Adrenal gland (tissue), 19 donors: ENCODE results near the gene CPT1A. TPM values are rescaled to one million over a fixed set of nuclear protein-coding genes. Genes with fewer than 3 reads are reported as not detected.
"Not testable (repeated sequence)": the region's sequence is repeated elsewhere in the genome, so short reads cannot be mapped to it uniquely, and the experiment has no call there.

ENCODE experiments used
- DNase-seq, 7 donors: peaks; one replicate each; pipeline ENCODE4 v3.0.0-alpha.2; 2019 to 2020
- H3K27ac ChIP-seq, 5 donors: fragments of 200-600 bp; sonication (generic) in 4 of 5; 1 replicate in 3 of 5; 2 replicates in 2 of 5; pipeline versions ENCODE4 v1.5.1 to v1.8.0; 2016 to 2020; ENCODE audit warnings: mild to moderate bottlenecking in 1 of 5
- H3K27me3 ChIP-seq: fragments of 200-600 bp; 2 replicates; pipeline ENCODE4 v1.8.0; 2021
- H3K36me3 ChIP-seq, 2 donors: fragments of 200-600 bp; replicated peaks in 1 of 2; 1 replicate in 1 of 2; 2 replicates in 1 of 2; pipeline versions ENCODE4 v1.5.1 to v1.8.0; 2018 to 2022
- H3K4me1 ChIP-seq, 2 donors: fragments of 200-600 bp; replicated peaks in 1 of 2; 1 replicate in 1 of 2; 2 replicates in 1 of 2; pipeline versions ENCODE4 v1.5.1 to v1.8.0; 2018 to 2021
- H3K4me3 ChIP-seq, 4 donors: fragments of 200-600 bp; sonication (generic) in 3 of 4; one replicate each; pipeline ENCODE4 v1.5.1; 2016 to 2018
- H3K9me3 ChIP-seq, 3 donors: fragments of 200-600 bp; sonication (generic) in 1 of 3; replicated peaks in 1 of 3; 1 replicate in 2 of 3; 2 replicates in 1 of 3; pipeline versions ENCODE4 v1.5.1 to v1.8.0; 2016 to 2021
- POLR2A ChIP-seq, 2 donors: fragments of 450-650 bp; IDR thresholded peaks; one replicate each; pipeline ENCODE4 v1.6.1; 2017; ENCODE audit warnings: antibody characterized with exemption in 2 of 2, mild to moderate bottlenecking in 2 of 2, moderate library complexity in 1 of 2
- WGBS, 4 donors: extraction: QIAGEN DNeasy Blood & Tissue Kit in 2 of 4; methylation state at CpG; one replicate each; pipeline versions ENCODE4 v1.1.5 to v1.1.7; 2013 to 2017; 5-methylcytosine and 5-hydroxymethylcytosine counted together
- intact Hi-C, 2 donors: fragments of 100-400 bp; cut with DNase I; formaldehyde crosslinking; loops; one replicate each; pipeline versions ENCODE4 v1.14.1 to v1.15.0; 2022 to 2023
- long read RNA-seq, 10 donors: library from polyadenylated mRNA in 3 of 10; unstranded in 2 of 10; stranded (forward) in 1 of 10; transcript quantifications; one replicate each; pipeline ENCODE4 v2.0.0 and lab custom pipeline, GENCODE V29; 2021 to 2026
- polyA plus RNA-seq, 3 donors: library from polyadenylated mRNA; stranded (reverse); fragments of 200-250 nt in 2 of 3; fragments of 350-450 nt in 1 of 3; fragmentation: Illumina TruSeq in 1 of 3; extraction: RNeasy Lipid Tissue Mini Kit (QIAGEN cat#74804) in 1 of 3; gene quantifications; one replicate each; pipeline ENCODE4 v1.2.3, GENCODE V29; 2013 to 2014
- total RNA-seq, 9 donors: library from RNA; depleted of rRNA in 4 of 9; stranded (reverse); fragments of >200 nt in 4 of 9; fragments of 120-200 nt in 1 of 9; fragmentation: NEBNext Ultra II Directional in 1 of 9; extraction: Animal tissue kit (Norgen Biotek cat#: 25700) in 1 of 9; gene quantifications; one replicate each; pipeline versions ENCODE4 v1.1.0 to v1.2.4, GENCODE V29; 2013 to 2023
- TF ChIP-seq, protein P1 (sequence below), 6 experiments: fragments of 450-650 bp in 4 of 6; fragments of 200-600 bp in 2 of 6; sonication (generic) in 1 of 6; IDR thresholded peaks; 1 replicate in 5 of 6; 2 replicates in 1 of 6; pipeline versions ENCODE4 v1.5.1 to v1.8.0; 2016 to 2021; ENCODE audit warnings: antibody characterized with exemption in 6 of 6, mild to moderate bottlenecking in 2 of 6, moderate library complexity in 1 of 6
- donor health status: healthy with polysubstance abuse.
- donor health status: Bipolar disorder and iron deficiency.
- donor health status: DM: yes; HTN: yes; CAD: no.
- donor health status: DM: no; HTN: no; CAD: no.
- donor health status: DM: no; HTN: no; CAD: no.
- donor health status: DM: yes; HTN: yes; CAD: no.

The CPT1A gene
- total RNA-seq: 100 to 1,000 TPM in 1 of 9 donors, 10 to 100 TPM in 8; 21.0 to 140 (median 69.2) TPM
- polyA plus RNA-seq: 10 to 100 TPM; 15.2 to 66.1 (median 22.3) TPM
- long read RNA-seq, donor 1, full-length matches to known transcripts: 5 of 5 reads
- long read RNA-seq, donor 1, partial matches to known transcripts: 0 of 5 reads
- long read RNA-seq, donor 1, other reads (novel, unspliced or antisense): 0 of 5 reads
- long read RNA-seq, donor 2, partial matches to known transcripts: 12 of 13 reads
- long read RNA-seq, donor 2, other reads (novel, unspliced or antisense): 0 of 13 reads
- long read RNA-seq, donor 3, full-length matches to known transcripts: 1 of 1 reads
- long read RNA-seq, donor 3, partial matches to known transcripts: 0 of 1 reads
- long read RNA-seq, donor 3, other reads (novel, unspliced or antisense): 0 of 1 reads
- long read RNA-seq, donor 4, full-length matches to known transcripts: 1 of 6 reads
- long read RNA-seq, donor 4, partial matches to known transcripts: 2 of 6 reads
- long read RNA-seq, donor 4, other reads (novel, unspliced or antisense): 3 of 6 reads
- long read RNA-seq, donor 5, full-length matches to known transcripts: 10 of 20 reads
- long read RNA-seq, donor 5, partial matches to known transcripts: 3 of 20 reads
- long read RNA-seq, donor 5, other reads (novel, unspliced or antisense): 7 of 20 reads
- long read RNA-seq, donor 6, full-length matches to known transcripts: 1 of 8 reads
- long read RNA-seq, donor 6, partial matches to known transcripts: 0 of 8 reads
- long read RNA-seq, donor 6, other reads (novel, unspliced or antisense): 7 of 8 reads
- long read RNA-seq, donor 7: 0 reads
- long read RNA-seq, donor 8, full-length matches to known transcripts: 5 of 5 reads
- long read RNA-seq, donor 8, partial matches to known transcripts: 0 of 5 reads
- long read RNA-seq, donor 8, other reads (novel, unspliced or antisense): 0 of 5 reads
- long read RNA-seq, donor 9: 0 reads
- long read RNA-seq, donor 10: 0 reads

DNA sequence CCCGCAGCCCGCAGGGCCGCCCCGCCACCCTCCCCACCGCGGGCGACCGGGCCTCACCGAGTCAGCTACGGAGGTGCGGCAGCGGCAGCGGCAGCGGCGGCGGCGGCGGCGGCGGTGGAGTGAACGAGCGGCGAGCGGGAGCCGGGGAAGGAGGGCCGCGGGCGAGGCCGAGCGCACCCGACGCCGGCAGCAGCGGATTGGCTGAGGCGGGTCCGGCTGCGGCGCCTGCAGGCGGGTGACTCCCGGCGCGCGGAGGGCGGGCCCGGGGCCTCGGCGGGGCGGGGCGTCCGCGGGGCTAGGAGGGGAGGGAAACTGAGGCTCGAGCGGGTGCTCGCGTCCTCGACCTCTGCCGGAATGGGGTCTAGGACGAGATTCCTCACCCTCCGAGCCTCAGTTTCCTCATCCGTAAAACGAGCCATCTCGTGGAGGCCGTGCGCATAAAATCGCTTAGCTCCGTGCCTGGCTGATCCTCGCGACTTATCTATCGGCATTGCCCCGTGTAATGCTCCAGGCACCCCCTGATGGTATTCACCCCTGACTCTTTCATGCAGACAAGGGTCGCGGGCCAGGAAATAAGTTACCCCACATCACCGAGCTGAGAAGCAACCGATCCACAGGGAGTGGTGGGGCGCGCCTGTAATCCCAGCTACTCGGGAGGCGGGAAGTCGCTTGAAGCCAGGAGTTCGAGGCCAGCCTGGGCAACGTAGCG is at the start of gene CPT1A:
CPT1A (minus strand) TSS at position 199 of the 709 bp plus-strand sequence. CDS start 26,442 bp downstream, outside the sequence.
- peak within 1 kb of the TSS; percentile 82 to 98 (median 96) for H3K27ac ChIP-seq
- peaks cover 48 to 51% of the 10 kb centered on the region in 2 donors for H3K4me1 ChIP-seq
- intact Hi-C loops: no loop called here
- peak; percentile 47 to 86 for TF ChIP-seq POLR2A (IDR thresholded peaks at IDR 0.05)
- TF ChIP-seq, protein P1, sequence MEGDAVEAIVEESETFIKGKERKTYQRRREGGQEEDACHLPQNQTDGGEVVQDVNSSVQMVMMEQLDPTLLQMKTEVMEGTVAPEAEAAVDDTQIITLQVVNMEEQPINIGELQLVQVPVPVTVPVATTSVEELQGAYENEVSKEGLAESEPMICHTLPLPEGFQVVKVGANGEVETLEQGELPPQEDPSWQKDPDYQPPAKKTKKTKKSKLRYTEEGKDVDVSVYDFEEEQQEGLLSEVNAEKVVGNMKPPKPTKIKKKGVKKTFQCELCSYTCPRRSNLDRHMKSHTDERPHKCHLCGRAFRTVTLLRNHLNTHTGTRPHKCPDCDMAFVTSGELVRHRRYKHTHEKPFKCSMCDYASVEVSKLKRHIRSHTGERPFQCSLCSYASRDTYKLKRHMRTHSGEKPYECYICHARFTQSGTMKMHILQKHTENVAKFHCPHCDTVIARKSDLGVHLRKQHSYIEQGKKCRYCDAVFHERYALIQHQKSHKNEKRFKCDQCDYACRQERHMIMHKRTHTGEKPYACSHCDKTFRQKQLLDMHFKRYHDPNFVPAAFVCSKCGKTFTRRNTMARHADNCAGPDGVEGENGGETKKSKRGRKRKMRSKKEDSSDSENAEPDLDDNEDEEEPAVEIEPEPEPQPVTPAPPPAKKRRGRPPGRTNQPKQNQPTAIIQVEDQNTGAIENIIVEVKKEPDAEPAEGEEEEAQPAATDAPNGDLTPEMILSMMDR (IDR thresholded peaks at IDR 0.05): no peak
- H3K27me3 ChIP-seq: no peaks in the 10 kb centered on the region
- H3K9me3 ChIP-seq: no peaks in the 10 kb centered on the region
- 5 to 21% (median 14%) methylated on average over 20 to 82 of the region's 82 CpGs for WGBS, 4 donors
- peak; percentile 71 to 84 (median 80) for DNase-seq
- peak within 1 kb of the TSS in 3 of 4 donors; percentile 38 to 95 (median 86) for H3K4me3 ChIP-seq
- no peaks in the 10 kb centered on the region for H3K36me3 ChIP-seq

DNA sequence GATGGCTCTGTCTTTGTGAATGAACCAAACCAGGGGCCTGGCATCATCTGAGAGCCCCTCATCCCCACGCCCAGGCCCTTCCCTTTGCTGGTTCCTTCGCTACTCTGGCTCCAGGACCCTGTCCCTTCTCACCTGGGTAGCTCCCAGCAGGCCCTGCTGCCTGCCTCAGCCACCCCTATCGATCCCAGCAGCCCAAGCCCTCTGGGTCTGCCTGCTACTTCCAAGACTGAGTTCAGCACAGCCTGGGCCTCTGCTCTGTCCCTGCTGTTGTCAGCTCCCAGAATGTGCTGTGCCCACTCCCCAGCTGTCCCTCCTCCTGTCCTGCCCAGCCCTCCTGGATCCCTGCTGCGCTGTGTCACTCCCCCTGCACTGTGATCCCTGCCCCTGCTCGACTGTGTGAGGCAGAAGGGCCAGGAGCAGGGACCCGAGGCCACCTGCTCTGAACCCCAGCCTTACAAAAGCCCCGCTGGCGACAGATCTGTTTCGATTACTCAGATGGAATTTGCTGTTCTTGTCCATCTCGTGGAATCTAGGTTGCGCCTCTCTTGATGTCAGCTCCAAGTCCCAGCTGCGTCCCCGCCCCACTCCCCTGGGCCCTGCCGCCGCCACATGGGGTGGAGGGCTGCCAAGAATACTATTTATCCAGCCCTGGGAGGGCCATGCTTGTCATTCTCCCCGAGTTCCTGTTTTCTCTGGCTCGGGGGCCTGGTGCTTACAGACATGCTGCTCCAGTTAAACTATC is 48.9 kb upstream of the CPT1A start:
- no peaks in the 10 kb centered on the region for H3K27me3 ChIP-seq
- 55 to 77% (median 64%) methylated on average over 10 to 17 of the region's 17 CpGs for WGBS, 4 donors
- peaks cover 0 to 6% of the 10 kb centered on the region in 2 donors for H3K4me1 ChIP-seq
- peaks cover 0 to 41% of the 10 kb centered on the region in 2 donors for H3K36me3 ChIP-seq
- DNase-seq: peak in 6 of 7 donors; percentile 38 to 82 (median 54)
- intact Hi-C loops: no loop called here
- H3K27ac ChIP-seq: peak overlapping the region in 3 of 5 donors; percentile 17 to 68 (median 59)
- no peak for TF ChIP-seq POLR2A (IDR thresholded peaks at IDR 0.05)
- TF ChIP-seq, protein P1 (IDR thresholded peaks at IDR 0.05): no peak
- no peaks in the 10 kb centered on the region for H3K9me3 ChIP-seq
- no peak overlapping the region for H3K4me3 ChIP-seq

DNA sequence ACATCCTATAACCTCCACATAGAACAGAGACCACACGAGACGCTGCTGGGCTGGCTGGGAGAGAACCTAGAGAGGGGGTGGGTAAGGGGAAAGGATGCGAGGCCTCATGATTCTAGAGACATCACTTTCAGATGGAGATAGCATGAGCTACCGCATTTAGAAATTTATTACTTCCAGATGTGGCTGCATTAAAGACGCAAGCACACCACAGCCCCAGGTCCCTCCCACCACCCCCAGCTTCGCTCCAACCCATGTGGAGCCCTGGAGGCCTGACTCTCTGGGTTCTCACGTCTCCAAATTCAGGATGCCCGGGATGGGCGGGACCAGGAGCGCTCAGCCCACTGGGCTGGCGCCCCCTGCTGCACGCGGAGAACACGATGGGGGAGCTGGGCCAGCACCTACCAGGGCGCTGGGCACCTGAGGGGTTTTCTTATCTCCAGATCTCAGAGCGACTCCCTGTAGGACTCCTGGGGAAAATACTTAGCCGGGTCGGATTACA is 48.3 kb upstream of the CPT1A start:
- TF ChIP-seq POLR2A (IDR thresholded peaks at IDR 0.05): no peak
- TF ChIP-seq, protein P1 (IDR thresholded peaks at IDR 0.05): peak in 4 of 6 experiments; percentile 20 to 40 (median 34)
- intact Hi-C loops: no loop called here
- peak in 3 of 7 donors; percentile 23 to 46 (median 37) for DNase-seq
- Histone ChIP-seq H3K36me3 (peaks cover 0 to 34% of the 10 kb centered on the region in 2 donors), H3K4me3 (no peak overlapping the region), H3K27me3 (no peaks in the 10 kb centered on the region), H3K9me3 (no peaks in the 10 kb centered on the region), H3K4me1 (peaks cover 0 to 6% of the 10 kb centered on the region in 2 donors), H3K27ac (peak overlapping the region in 2 of 5 donors; percentile 59 to 68)
- 60 to 90% (median 67%) methylated on average over 4 to 18 of the region's 18 CpGs for WGBS, 4 donors

DNA sequence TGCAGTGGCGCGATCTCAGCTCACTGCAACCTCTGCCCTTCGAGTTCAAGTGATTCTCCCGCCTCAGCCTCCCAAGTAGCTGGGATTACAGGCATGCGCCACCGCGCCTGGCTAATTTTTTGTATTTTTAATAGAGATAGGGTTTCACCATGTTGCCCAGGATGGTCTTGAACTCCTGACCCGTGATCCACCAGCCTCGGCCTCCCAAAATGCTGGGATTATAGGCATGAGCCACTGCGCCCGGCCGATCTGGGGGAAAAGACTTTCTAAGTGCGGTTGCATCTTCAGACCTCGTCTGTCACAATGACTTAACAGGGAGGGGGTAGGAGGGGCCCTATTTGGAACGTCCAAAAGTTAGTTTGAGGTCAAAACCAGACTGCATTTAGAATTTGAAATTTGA is 43.1 kb upstream of the CPT1A start:
- H3K27ac ChIP-seq, intact Hi-C loops, H3K9me3 ChIP-seq, H3K36me3 ChIP-seq, H3K4me3 ChIP-seq, H3K4me1 ChIP-seq, H3K27me3 ChIP-seq, DNase-seq: not testable (repeated sequence)
- 91 to 96% (median 94%) methylated on average over 15 of the region's 15 CpGs for WGBS, 4 donors
